RWPE1 (cell line): ENCODE results near the gene SLC30A1.

Experiments used
- CTCF ChIA-PET: fragments of 350-600 bp; sonication (Branson Sonifier 250); formaldehyde crosslinking; extraction: SDS; loops from one replicate; lab custom pipeline; 2021; lab: Yijun Ruan, JAX
- POLR2A ChIA-PET: fragments of 400-600 bp; formaldehyde crosslinking; extraction: SDS; loops from one replicate; lab custom pipeline; 2020; ENCODE audit warnings: antibody characterized with exemption; ENCODE audit not compliant: low non-redundant PET; lab: Yijun Ruan, JAX
- DNase-seq: peaks from one replicate; pipeline ENCODE4 v3.0.0; 2012; ENCODE audit warnings: low spot score
- H3K27ac ChIP-seq: fragments of 450-650 bp; 2 replicates; pipeline ENCODE4 v1.5.1; 2017
- CTCF ChIP-seq: fragments of 450-650 bp; conservative IDR thresholded peaks from 2 replicates; pipeline ENCODE4 v1.5.1; 2017; ENCODE audit warnings: low read depth, mild to moderate bottlenecking

SLC30A1 gene

GRCh38 chr1:211579440-211580302, 710 bp upstream of the SLC30A1 start:
- H3K27ac ChIP-seq = peak overlapping the region; percentile 92
- peak; percentile 4 for DNase-seq

GRCh38 chr1:211577819-211578639, 932 bp downstream of the SLC30A1 start:
- TF ChIP-seq CTCF = peak; percentile 93
- CTCF ChIA-PET = interaction anchor here (0.5 to 1.6 kb wide), 8 partner anchors 22 to 777 kb away, joined by 3 to 6 read pairs (median 4); no protein-coding TSS in a partner anchor
- H3K27ac ChIP-seq = peak overlapping the region; percentile 92
- DNase-seq = peak; percentile 82
- POLR2A ChIA-PET = interaction anchor here (0.6 kb wide), 1 partner anchor 75 kb away, joined by 3 read pairs; no protein-coding TSS in a partner anchor

More at GRCh38 chr1:211579440-211580302, 710 bp upstream of the SLC30A1 start:
- ChIA-PET POLR2A (interaction anchor here (0.5 kb wide), 1 partner anchor 27 kb away, joined by 4 read pairs; no protein-coding TSS in a partner anchor), CTCF (interaction anchor here (0.7 to 1.6 kb wide), 4 partner anchors 20 to 75 kb away, joined by 3 to 6 read pairs (median 4); no protein-coding TSS in a partner anchor)
- TF ChIP-seq CTCF = no peak

GRCh38 chr1:211577277-211577818, 1.6 kb downstream of the SLC30A1 start:
- ChIA-PET POLR2A (interaction anchor here (0.6 kb wide), 1 partner anchor 76 kb away, joined by 3 read pairs; no protein-coding TSS in a partner anchor), CTCF (interaction anchor here (0.6 to 1.4 kb wide), 2 partner anchors 23 to 64 kb away, joined by 3 read pairs; no protein-coding TSS in a partner anchor)
- no peak for TF ChIP-seq CTCF
- DNase-seq = peak; percentile 35
- H3K27ac ChIP-seq = peak overlapping the region; percentile 92

GRCh38 chr1:211576717-211577116, 2.2 kb downstream of the SLC30A1 start:
- CTCF ChIA-PET = interaction anchor here (0.6 to 1.4 kb wide), 2 partner anchors 64 to 123 kb away, joined by 3 read pairs; no protein-coding TSS in a partner anchor
- no peak for TF ChIP-seq CTCF
- POLR2A ChIA-PET = no interaction called here
- no peak overlapping the region for H3K27ac ChIP-seq
- no peak for DNase-seq

- ChIA-PET POLR2A (no interaction called here), CTCF (interaction anchor here (0.7 kb wide), 1 partner anchor 17 kb away, joined by 3 read pairs; no protein-coding TSS in a partner anchor)
- DNase-seq = peak; percentile 42
- H3K27ac ChIP-seq = no peak overlapping the region
- TF ChIP-seq CTCF = no peak
Observed at GRCh38 chr1:211574705-211575104, 4.3 kb downstream of the SLC30A1 start.
